Gastrocnemius medialis (tissue), 4 donors: ENCODE results near the gene LYRM9.

Source experiments
- POLR2A ChIP-seq, 2 donors: fragments of 450-650 bp; IDR thresholded peaks; one replicate each; pipeline ENCODE4 v1.6.1; 2017; ENCODE audit warnings: antibody characterized with exemption in 2 of 2, mild to moderate bottlenecking in 2 of 2, moderate library complexity in 2 of 2
- TF ChIP-seq, protein P1 (sequence below), 5 experiments: fragments of 450-650 bp in 3 of 5; fragments of 200-600 bp in 2 of 5; sonication (generic) in 2 of 5; IDR thresholded peaks in 4 of 5; conservative IDR thresholded peaks in 1 of 5; 1 replicate in 4 of 5; 2 replicates in 1 of 5; pipeline ENCODE4 v1.5.1; 2016 to 2019; ENCODE audit warnings: antibody characterized with exemption in 5 of 5, mild to moderate bottlenecking in 3 of 5, moderate library complexity in 3 of 5

DNA sequence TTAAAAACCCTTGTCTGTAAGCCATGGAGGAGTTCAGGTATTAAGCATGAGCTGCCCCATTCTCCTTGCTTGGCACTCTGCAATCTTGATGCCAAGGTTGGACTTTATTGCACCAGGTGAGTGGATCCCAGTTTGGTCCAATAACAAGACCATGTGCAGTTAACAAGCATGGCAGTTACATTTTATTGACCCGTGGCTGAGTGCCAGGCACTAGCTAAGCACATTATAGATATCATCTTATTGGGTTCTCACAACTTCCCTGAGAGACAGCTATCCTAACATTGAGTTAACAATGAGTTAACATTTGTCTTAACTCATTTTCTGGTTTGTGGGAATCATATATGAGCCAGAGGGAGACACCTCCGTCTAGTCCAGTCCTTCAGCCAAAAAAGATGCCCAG, 21.8 kb downstream of the LYRM9 start:
- TF ChIP-seq, protein P1, sequence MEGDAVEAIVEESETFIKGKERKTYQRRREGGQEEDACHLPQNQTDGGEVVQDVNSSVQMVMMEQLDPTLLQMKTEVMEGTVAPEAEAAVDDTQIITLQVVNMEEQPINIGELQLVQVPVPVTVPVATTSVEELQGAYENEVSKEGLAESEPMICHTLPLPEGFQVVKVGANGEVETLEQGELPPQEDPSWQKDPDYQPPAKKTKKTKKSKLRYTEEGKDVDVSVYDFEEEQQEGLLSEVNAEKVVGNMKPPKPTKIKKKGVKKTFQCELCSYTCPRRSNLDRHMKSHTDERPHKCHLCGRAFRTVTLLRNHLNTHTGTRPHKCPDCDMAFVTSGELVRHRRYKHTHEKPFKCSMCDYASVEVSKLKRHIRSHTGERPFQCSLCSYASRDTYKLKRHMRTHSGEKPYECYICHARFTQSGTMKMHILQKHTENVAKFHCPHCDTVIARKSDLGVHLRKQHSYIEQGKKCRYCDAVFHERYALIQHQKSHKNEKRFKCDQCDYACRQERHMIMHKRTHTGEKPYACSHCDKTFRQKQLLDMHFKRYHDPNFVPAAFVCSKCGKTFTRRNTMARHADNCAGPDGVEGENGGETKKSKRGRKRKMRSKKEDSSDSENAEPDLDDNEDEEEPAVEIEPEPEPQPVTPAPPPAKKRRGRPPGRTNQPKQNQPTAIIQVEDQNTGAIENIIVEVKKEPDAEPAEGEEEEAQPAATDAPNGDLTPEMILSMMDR (IDR thresholded peaks at IDR 0.05 in 4 of 5, conservative IDR thresholded peaks at IDR 0.05 in 1 of 5) = no peak
- no peak for TF ChIP-seq POLR2A (IDR thresholded peaks at IDR 0.05)
